K562 (cell line): ENCODE measurements around the gene TBX6. TPM values are rescaled to one million over a fixed set of nuclear protein-coding genes. Genes with fewer than 3 reads are reported as not detected.

Source experiments
- CHCHD3 ChIP-seq: fragments of 250-450 bp; sonication (Bioruptor Pico); IDR thresholded peaks from 2 replicates; pipeline ENCODE4 v2.1.2; 2022; ENCODE audit warnings: mild to moderate bottlenecking
- DLX4 ChIP-seq: fragments of 250-450 bp; sonication (Bioruptor Pico); IDR thresholded peaks from 2 replicates; pipeline ENCODE4 v1.6.1; 2021; ENCODE audit warnings: mild to moderate bottlenecking
- FOS ChIP-seq: IDR thresholded peaks from 3 replicates; pipeline ENCODE4 v1.6.1; 2011; ENCODE audit not compliant: insufficient read length; ENCODE audit errors: extremely low read depth
- GTF2A2 ChIP-seq: IDR thresholded peaks from 2 replicates; pipeline ENCODE4 v1.6.1; 2016; ENCODE audit warnings: mild to moderate bottlenecking, missing genetic modification characterization, missing compliant biosample characterization
- PHF8 ChIP-seq: fragments of 200-600 bp; sonication (generic); IDR thresholded peaks from 2 replicates; pipeline ENCODE4 v1.6.1; 2012; ENCODE audit warnings: mixed run types, mild to moderate bottlenecking, inconsistent platforms, low read length, moderate library complexity, borderline replicate concordance
- RBM17 ChIP-seq: fragments of 200-400 bp; formaldehyde crosslinking; IDR thresholded peaks from 2 replicates; pipeline ENCODE4 v1.6.1; 2017; ENCODE audit warnings: low read depth, mild to moderate bottlenecking, low read length, borderline replicate concordance
- SP2 ChIP-seq: IDR thresholded peaks from 2 replicates; pipeline ENCODE4 v1.6.1; 2011; ENCODE audit warnings: mild to moderate bottlenecking, low read depth, low read length, moderate library complexity; ENCODE audit not compliant: poor library complexity, severe bottlenecking; ENCODE audit errors: extremely low read depth
- TCF3 ChIP-seq: sonication (generic); formaldehyde crosslinking; IDR thresholded peaks from 2 replicates; pipeline ENCODE4 v1.4.0; 2020; ENCODE audit warnings: mild to moderate bottlenecking, missing genetic modification reagents
- TEAD4 ChIP-seq, 2 experiments: sonication (generic) in 1 of 2; formaldehyde crosslinking in 1 of 2; IDR thresholded peaks; 2 replicates each; pipeline versions ENCODE4 v1.6.1 to v1.8.0; 2012 to 2022; ENCODE audit warnings: borderline replicate concordance in 1 of 2, inconsistent platforms in 1 of 2, low read length in 1 of 2, mild to moderate bottlenecking in 1 of 2, missing genetic modification reagents in 1 of 2
- U2AF1 ChIP-seq: fragments of 200-400 bp; formaldehyde crosslinking; optimal IDR thresholded peaks from 2 replicates; pipeline ENCODE3; 2017; ENCODE audit warnings: mild to moderate bottlenecking, low read depth, low read length, moderate library complexity
- USF1 ChIP-seq: sonication (generic); formaldehyde crosslinking; IDR thresholded peaks from 2 replicates; pipeline ENCODE4 v1.9.0; 2022; ENCODE audit warnings: mild to moderate bottlenecking, missing genetic modification reagents
- ZNF175 ChIP-seq: fragments of 200-800 bp; sonication (Bioruptor generic); IDR thresholded peaks from 2 replicates; pipeline ENCODE4 v1.6.1; 2016; ENCODE audit warnings: low read depth, mild to moderate bottlenecking, missing genetic modification characterization, missing compliant biosample characterization
- ZNF780A ChIP-seq: fragments of 250-450 bp; sonication (Bioruptor Pico); IDR thresholded peaks from 2 replicates; pipeline ENCODE4 v1.5.0; 2021; ENCODE audit warnings: mild to moderate bottlenecking
- polyA plus RNA-seq, 8 experiments: library from polyadenylated mRNA; depleted of rRNA in 4 of 8; stranded (reverse) in 5 of 8; unstranded in 3 of 8; fragments of >200 nt; fragmentation: Nextera tagmentation in 2 of 8; fragmentation: Illumina TruSeq in 1 of 8; extraction: Ambion mirVana in 2 of 8; extraction: Trizol in 1 of 8; gene quantifications; 2 replicates each; pipeline versions ENCODE4 v1.2.1 to v1.2.3, GENCODE V29; 2011 to 2014; ENCODE audit warnings: inconsistent platforms in 1 of 8, missing spikeins in 1 of 8
- total RNA-seq, 7 experiments: library from RNA; depleted of rRNA in 6 of 7; stranded (reverse); fragments of >200 nt in 6 of 7; fragmentation: Illumina TruSeq in 2 of 7; extraction: Trizol in 2 of 7; gene quantifications; 2 replicates each; pipeline versions ENCODE4 v1.2.1 to v1.2.3, GENCODE V29; 2011 to 2021; ENCODE audit warnings: low replicate concordance in 1 of 7
- TF ChIP-seq, protein P1 (sequence below): sonication (generic); formaldehyde crosslinking; IDR thresholded peaks from 2 replicates; pipeline ENCODE4 v1.8.0; 2022; ENCODE audit warnings: mild to moderate bottlenecking, missing genetic modification reagents
- TF ChIP-seq, protein P2 (sequence below): IDR thresholded peaks from 2 replicates; pipeline ENCODE4 v1.6.1; 2012; ENCODE audit warnings: low read depth, low read length, improper control_type of control experiment, borderline replicate concordance
- TF ChIP-seq, protein P3 (sequence below): sonication (generic); formaldehyde crosslinking; IDR thresholded peaks from 2 replicates; pipeline ENCODE4 v1.8.0; 2022; ENCODE audit warnings: mild to moderate bottlenecking, missing genetic modification reagents

Gene TBX6
- total and polyA plus RNA-seq, 9 of the 15 experiments (the other 6 are each of a cell fraction or from before 2014, with no cell fraction given) = 0.07 to 0.58 (median 0.11) TPM; not detected in 2

DNA sequence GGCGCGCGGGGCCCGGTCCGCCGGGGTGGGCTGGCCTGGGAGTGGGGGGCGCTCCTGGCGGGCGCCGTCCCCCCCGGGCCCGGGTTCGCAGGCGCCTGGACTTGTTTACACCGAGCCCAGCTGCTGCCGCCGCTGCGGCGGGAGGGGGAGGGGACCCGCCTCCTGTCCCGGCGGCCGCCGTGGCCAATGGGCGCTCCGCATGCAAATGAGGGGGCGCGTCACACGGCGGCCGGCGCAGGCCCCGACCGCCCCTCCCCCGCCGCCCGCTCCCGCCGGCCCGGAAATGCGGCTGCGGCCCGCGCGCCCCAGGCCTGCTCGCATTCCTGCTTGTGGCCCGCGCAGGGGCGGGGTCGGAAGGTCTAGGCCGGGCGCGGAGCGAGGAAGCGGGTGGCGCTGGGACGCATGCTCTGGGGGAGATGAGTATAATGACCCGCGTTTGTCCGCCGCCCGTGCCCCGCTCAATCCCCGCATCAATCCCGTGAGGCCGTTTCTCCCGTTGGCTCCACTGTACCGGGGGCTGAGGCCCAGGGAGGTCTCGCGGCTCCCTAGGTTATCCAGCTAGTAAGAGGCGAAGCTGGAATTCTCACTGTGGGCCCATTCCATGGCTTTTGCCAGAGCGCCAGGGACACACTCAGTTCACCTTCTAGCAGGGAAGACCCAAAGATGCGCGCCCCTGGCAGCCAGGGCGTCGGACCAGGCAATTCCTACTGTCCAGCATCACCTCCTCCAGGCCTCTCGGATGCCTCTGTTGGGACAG lies 4.6 kb upstream of the TBX6 start, which contains the start of gene YPEL3 (continued):
- TF ChIP-seq SP2 = no peak
- peak; percentile 61; the same call in 1 of the 2 replicates for TF ChIP-seq TEAD4 (IDR thresholded peaks at IDR 0.05; ENCODE audit: low read length)
- peak; percentile 81 for TF ChIP-seq TEAD4 (CRISPR knock-in tag; IDR thresholded peaks at IDR 0.05; ENCODE audit: borderline replicate concordance)
- TF ChIP-seq TCF3 = no peak
- TF ChIP-seq PHF8 = peak; percentile 71; the same call in 1 of the 2 replicates
- TF ChIP-seq, protein P1, sequence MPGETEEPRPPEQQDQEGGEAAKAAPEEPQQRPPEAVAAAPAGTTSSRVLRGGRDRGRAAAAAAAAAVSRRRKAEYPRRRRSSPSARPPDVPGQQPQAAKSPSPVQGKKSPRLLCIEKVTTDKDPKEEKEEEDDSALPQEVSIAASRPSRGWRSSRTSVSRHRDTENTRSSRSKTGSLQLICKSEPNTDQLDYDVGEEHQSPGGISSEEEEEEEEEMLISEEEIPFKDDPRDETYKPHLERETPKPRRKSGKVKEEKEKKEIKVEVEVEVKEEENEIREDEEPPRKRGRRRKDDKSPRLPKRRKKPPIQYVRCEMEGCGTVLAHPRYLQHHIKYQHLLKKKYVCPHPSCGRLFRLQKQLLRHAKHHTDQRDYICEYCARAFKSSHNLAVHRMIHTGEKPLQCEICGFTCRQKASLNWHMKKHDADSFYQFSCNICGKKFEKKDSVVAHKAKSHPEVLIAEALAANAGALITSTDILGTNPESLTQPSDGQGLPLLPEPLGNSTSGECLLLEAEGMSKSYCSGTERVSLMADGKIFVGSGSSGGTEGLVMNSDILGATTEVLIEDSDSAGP (CRISPR knock-in tag) = no peak
- TF ChIP-seq DLX4 (CRISPR knock-in tag) = no peak
- TF ChIP-seq USF1 (CRISPR knock-in tag) = 0 out of 2 replicates have a peak, but pooled peaks have one; percentile 24
- TF ChIP-seq ZNF780A (CRISPR knock-in tag) = no peak
- no peak for TF ChIP-seq CHCHD3 (CRISPR knock-in tag)
- no peak for TF ChIP-seq FOS
- no peak for TF ChIP-seq RBM17
- no peak for TF ChIP-seq U2AF1
- TF ChIP-seq ZNF175 = no peak
- TF ChIP-seq, protein P2, sequence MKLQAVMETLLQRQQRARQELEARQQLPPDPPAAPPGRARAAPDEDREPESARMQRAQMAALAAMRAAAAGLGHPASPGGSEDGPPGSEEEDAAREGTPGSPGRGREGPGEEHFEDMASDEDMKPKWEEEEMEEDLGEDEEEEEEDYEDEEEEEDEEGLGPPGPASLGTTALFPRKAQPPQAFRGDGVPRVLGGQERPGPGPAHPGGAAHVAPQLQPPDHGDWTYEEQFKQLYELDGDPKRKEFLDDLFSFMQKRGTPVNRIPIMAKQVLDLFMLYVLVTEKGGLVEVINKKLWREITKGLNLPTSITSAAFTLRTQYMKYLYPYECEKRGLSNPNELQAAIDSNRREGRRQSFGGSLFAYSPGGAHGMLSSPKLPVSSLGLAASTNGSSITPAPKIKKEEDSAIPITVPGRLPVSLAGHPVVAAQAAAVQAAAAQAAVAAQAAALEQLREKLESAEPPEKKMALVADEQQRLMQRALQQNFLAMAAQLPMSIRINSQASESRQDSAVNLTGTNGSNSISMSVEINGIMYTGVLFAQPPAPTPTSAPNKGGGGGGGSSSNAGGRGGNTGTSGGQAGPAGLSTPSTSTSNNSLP = no peak
- TF ChIP-seq GTF2A2 = no peak
- TF ChIP-seq, protein P3, sequence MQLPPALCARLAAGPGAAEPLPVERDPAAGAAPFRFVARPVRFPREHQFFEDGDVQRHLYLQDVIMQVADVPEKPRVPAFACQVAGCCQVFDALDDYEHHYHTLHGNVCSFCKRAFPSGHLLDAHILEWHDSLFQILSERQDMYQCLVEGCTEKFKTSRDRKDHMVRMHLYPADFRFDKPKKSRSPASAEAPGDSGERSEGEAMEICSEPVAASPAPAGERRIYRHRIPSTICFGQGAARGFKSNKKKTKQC (CRISPR knock-in tag) = peak; percentile 40; the same call in 1 of the 2 replicates
